HL-60 (cell line): ENCODE measurements around the gene CCT2.

Experiments
- DNase-seq, 2 experiments: peaks; one replicate each; pipeline ENCODE4 v3.0.0-alpha.2; 2010 to 2020; ENCODE audit warnings: low read depth in 1 of 2, low spot score in 1 of 2
- H3K27ac ChIP-seq: fragments of 250-450 bp; sonication (Bioruptor Pico); replicated peaks from 2 replicates; pipeline ENCODE4 v1.5.1; 2020; ENCODE audit warnings: mild to moderate bottlenecking, moderate library complexity
- H3K27me3 ChIP-seq: fragments of 250-450 bp; sonication (Bioruptor Pico); 2 replicates; pipeline ENCODE4 v1.5.1; 2021; ENCODE audit warnings: mild to moderate bottlenecking, moderate library complexity; ENCODE audit not compliant: insufficient read depth, poor library complexity, severe bottlenecking
- H3K4me3 ChIP-seq: replicated peaks from 2 replicates; pipeline ENCODE4 v1.5.1; 2011; ENCODE audit warnings: mild to moderate bottlenecking, control low read depth, low read length; ENCODE audit not compliant: insufficient read depth
- CTCF ChIP-seq: IDR thresholded peaks from one replicate; pipeline ENCODE4 v1.5.1; 2011; ENCODE audit warnings: low read length, control low read depth, inconsistent platforms; ENCODE audit not compliant: insufficient read depth
- GABPA ChIP-seq: IDR thresholded peaks from 2 replicates; pipeline ENCODE4 v1.6.1; 2012; ENCODE audit warnings: low read depth
- POLR2AphosphoS5 ChIP-seq: IDR thresholded peaks from 2 replicates; pipeline ENCODE4 v1.6.1; 2012; ENCODE audit warnings: low read depth
- REST ChIP-seq: IDR thresholded peaks from 2 replicates; pipeline ENCODE4 v1.6.1; 2012; ENCODE audit warnings: low read depth; ENCODE audit not compliant: insufficient replicate concordance
- SPI1 ChIP-seq: IDR thresholded peaks from 2 replicates; pipeline ENCODE4 v1.6.1; 2012; ENCODE audit warnings: low read depth, mild to moderate bottlenecking, borderline replicate concordance

Gene CCT2

GRCh38 chr12:69613351-69613750 is 28.1 kb downstream of the CCT2 start:
- H3K4me3 ChIP-seq: no peak overlapping the region
- TF ChIP-seq REST: no peak
- no peak for TF ChIP-seq GABPA
- no peak for TF ChIP-seq CTCF
- TF ChIP-seq POLR2AphosphoS5: no peak
- no peak for TF ChIP-seq SPI1
- no peak for DNase-seq

GRCh38 chr12:69616025-69616424 is 30.8 kb downstream of the CCT2 start:
- TF ChIP-seq POLR2AphosphoS5 (no peak), SPI1 (no peak)
- Histone ChIP-seq H3K27me3 (no peaks in the 10 kb centered on the region), H3K27ac (no peak overlapping the region), H3K4me3 (no peak overlapping the region)
- DNase-seq: no peak

More at GRCh38 chr12:69613351-69613750, 28.1 kb downstream of the CCT2 start:
- H3K27me3 ChIP-seq: no peaks in the 10 kb centered on the region
- no peak overlapping the region for H3K27ac ChIP-seq

- no peaks in the 10 kb centered on the region for H3K27me3 ChIP-seq
Observed at GRCh38 chr12:69619050-69619449, 33.8 kb downstream of the CCT2 start.

More at GRCh38 chr12:69619050-69619449, 33.8 kb downstream of the CCT2 start:
- H3K27ac ChIP-seq: no peak overlapping the region
- TF ChIP-seq SPI1: no peak
- no peak for TF ChIP-seq REST
- no peak for TF ChIP-seq POLR2AphosphoS5
- TF ChIP-seq CTCF: no peak
- no peak for TF ChIP-seq GABPA
- DNase-seq: no peak
- H3K4me3 ChIP-seq: no peak overlapping the region
